Measurements from ENCODE around the gene NCOA3.

GRCh38 chr20:47682028-47682783, 180.5 kb downstream of the NCOA3 start:
- no peak for TF ChIP-seq CTCF (IDR thresholded peaks at IDR 0.05 in 2 of 3, conservative IDR thresholded peaks at IDR 0.05 in 1 of 3; ENCODE audit: borderline replicate concordance in 1 of 3, insufficient read depth in 1 of 3, low read depth in 2 of 3, low read length in 2 of 3)
- no peak for TF ChIP-seq ZNF274 (IDR thresholded peaks at IDR 0.05; ENCODE audit: low read depth, low read length)
- no peak for TF ChIP-seq TCF7L2 (IDR thresholded peaks at IDR 0.05; ENCODE audit: borderline replicate concordance, extremely low read depth, insufficient read depth, insufficient read length)

Data from HCT116 (cell line).